GM12801 (cell line): ENCODE data around the gene ANGPTL2.

ENCODE experiments used
- TF ChIP-seq, protein P1 (sequence below): IDR thresholded peaks from one replicate; pipeline ENCODE4 v1.5.1; 2011; ENCODE audit warnings: control low read depth; ENCODE audit not compliant: insufficient read length; ENCODE audit errors: extremely low read depth

The ANGPTL2 gene, protein sequence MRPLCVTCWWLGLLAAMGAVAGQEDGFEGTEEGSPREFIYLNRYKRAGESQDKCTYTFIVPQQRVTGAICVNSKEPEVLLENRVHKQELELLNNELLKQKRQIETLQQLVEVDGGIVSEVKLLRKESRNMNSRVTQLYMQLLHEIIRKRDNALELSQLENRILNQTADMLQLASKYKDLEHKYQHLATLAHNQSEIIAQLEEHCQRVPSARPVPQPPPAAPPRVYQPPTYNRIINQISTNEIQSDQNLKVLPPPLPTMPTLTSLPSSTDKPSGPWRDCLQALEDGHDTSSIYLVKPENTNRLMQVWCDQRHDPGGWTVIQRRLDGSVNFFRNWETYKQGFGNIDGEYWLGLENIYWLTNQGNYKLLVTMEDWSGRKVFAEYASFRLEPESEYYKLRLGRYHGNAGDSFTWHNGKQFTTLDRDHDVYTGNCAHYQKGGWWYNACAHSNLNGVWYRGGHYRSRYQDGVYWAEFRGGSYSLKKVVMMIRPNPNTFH

DNA sequence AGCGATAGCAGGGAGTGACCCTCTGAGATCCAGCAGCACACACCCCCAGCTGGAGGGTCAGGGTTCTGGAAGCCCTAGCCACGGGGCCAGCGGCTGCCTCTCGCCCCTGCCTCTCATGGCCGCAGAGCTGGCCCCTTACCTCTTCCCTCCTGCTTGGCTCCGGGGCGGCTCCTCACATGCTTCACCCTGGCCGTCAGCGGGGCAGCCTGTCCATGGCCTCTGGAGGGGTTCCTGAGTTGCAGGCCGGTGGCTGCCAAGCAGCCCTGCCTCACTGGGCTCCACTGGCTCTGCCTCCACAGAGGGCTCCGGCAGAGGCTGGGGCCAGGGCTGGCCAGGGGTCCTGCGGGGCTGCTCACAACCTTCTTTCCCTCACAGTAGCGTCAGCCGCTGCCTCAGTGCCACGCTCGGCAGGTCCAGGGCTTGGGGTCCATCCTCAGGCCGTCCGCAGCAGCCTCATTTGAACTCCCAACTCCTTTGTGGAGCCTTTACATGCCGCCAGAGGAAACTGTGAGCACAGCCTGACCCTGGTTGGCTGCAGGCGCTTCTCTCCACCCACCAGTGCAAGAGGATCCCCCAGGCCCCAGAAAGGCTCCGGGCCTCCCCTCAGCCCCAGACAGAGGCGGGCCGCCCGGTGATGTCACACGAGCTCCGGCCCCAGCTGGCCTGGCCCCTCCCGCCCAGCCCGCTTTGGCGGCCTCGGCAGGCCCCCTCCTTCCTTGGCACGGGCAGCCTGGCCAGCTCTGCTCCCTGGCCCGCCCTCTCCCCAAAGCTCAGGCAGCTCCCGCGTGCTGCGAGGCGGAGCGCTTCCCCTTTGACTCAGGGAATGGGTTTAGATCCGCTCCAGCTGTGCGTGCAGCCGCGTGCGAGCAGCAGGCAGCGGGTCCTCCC is at the start of gene ANGPTL2:
Gene ANGPTL2 (minus strand): TSS at position 460 of the 888 bp plus-strand sequence. CDS start 13,904 bp downstream, outside the sequence.
- TF ChIP-seq, protein P1, sequence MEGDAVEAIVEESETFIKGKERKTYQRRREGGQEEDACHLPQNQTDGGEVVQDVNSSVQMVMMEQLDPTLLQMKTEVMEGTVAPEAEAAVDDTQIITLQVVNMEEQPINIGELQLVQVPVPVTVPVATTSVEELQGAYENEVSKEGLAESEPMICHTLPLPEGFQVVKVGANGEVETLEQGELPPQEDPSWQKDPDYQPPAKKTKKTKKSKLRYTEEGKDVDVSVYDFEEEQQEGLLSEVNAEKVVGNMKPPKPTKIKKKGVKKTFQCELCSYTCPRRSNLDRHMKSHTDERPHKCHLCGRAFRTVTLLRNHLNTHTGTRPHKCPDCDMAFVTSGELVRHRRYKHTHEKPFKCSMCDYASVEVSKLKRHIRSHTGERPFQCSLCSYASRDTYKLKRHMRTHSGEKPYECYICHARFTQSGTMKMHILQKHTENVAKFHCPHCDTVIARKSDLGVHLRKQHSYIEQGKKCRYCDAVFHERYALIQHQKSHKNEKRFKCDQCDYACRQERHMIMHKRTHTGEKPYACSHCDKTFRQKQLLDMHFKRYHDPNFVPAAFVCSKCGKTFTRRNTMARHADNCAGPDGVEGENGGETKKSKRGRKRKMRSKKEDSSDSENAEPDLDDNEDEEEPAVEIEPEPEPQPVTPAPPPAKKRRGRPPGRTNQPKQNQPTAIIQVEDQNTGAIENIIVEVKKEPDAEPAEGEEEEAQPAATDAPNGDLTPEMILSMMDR, result no peak

DNA sequence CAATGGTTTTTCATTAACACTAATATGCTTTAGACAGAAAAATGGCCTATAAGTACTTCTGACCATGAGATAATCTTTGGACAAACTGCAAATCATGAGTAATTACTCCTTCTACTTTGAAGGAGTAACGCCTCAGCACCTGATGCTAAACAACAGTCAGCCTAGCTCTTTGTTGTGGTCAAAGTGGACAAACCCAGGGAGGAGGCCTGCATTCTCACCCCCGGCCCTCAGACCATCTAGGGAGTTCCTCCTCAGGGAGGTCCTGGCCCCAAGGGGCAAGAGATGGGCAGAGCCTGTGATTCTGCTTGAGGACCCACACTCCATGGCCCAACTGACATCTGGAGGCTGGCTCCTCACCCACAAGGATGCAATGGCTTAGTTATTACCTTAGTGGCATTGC is 48.2 kb upstream of the ANGPTL2 start:
- TF ChIP-seq, protein P1, result no peak

DNA sequence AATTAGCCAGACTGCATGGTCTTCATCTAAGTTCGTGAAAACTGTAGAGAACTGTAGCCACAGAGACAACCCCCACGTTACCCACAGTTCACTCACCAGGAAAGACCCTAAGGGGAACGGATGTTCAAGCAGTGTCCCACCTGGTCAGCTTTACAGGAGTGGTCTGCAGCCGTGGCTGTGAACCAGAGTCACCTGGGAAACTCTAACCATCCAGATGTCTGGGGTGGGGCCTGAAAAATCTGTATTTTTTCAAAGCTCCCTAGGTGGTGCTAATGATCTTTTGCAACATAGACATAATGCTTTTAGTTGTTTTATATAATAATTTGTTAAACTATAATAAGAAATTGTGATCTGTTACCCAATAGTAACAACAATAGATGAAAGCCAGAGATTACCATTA is 47.7 kb upstream of the ANGPTL2 start:
- TF ChIP-seq, protein P1, result no peak

DNA sequence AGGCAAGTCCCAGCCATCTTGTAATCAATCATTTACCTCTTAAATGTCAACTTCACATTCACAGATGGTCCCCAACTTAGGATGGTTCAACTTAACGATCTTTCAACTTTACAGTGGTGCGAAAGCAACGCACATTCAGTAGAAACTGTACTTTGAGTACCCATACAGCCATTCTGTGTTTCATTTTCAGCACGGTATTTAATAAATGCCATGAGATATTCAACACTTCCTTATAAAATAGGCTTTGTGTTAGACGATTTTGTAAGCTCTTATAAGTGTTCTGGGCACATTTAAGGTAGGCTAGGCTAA is 47.1 kb upstream of the ANGPTL2 start:
- TF ChIP-seq, protein P1, result no peak

DNA sequence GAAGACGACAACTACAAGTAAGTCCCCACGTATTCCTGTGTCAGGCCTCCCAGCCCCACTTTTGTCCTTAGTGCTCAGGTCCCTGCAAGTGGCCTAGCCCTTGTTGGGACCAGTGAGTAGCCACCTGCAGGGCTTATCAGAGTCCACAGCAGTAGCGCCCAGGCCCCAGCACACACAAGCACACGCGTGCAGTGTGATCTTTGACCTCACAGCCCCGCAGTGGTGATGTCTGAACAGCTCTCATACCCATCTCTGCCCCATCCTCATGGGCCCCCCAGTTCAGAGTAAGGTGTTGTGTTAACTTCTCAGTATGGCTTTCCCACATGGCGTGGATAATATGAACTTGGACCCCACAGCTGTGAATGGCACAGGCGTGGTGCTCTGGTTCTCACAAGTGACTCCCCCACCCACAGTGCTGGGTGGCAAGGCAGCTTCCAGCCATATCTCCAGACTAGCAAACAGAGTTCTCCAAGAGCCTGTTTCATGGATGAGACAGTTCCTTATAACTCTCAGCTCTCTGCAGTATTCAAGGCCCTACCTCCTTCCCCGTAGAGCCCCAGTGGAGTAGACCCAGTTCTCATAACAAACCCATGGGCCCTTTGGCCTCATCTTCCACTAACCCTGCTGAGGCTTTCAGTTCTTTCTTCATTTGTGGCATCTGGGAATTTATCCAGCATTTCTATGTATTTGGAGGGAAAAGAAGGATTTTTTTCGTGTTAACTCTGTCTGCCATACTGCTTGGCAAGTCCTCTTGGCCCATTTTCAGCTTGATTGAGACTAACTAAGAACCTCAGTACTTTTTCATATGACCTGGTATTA is 46.5 kb upstream of the ANGPTL2 start:
- TF ChIP-seq, protein P1, result no peak

DNA sequence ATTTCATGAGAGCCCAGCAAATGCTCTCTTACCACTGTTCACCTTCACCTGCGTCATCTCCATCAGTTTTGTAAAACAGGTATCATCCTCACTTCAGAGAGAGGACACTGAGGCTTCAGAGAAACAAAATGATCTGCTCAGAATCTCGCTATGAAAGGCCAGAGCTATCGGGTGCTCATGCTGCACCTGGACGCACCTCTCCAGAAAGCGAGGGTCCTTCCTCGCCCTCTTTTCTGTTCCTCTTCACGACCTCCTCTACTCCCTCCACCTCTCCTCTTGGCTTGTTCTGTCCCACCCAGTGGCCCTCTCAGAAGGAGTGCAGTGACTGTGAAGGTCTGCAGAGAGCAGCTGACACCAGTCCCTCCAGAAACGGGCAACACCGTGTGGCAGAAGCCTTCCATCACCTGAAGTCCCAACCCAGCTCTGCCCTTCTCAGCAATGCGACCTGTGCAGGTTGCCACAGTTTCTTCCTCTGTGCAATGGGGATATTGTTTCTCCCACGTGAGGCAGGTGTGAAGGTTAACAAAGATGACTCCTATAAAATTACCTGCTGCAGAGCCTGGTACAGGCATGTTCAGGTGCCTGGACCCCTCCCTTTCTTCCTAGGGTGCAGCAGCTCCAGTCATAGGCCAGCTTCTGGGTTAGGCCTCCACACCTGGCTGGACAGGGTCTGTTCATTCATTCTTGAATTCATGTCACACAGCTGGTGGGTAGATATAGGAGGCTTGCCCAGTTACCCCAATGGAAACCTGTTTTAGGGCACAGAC is 45.3 kb upstream of the ANGPTL2 start:
- TF ChIP-seq, protein P1, result no peak
